HEK293 (cell line): ENCODE results near the gene CGGBP1.

Source experiments
- CTCF ChIA-PET: fragments of 350-600 bp; formaldehyde crosslinking; extraction: SDS; loops from one replicate; lab custom pipeline; 2021; ENCODE audit warnings: antibody characterized with exemption; lab: Yijun Ruan, JAX
- POLR2A ChIA-PET: fragments of 300-600 bp; formaldehyde crosslinking; extraction: SDS; loops from one replicate; lab custom pipeline; 2020; ENCODE audit warnings: antibody characterized with exemption, inconsistent platforms; lab: Yijun Ruan, JAX
- H3K27ac ChIP-seq: fragments of 200-500 bp; sonication (Bioruptor generic); 2 replicates; pipeline ENCODE4 v1.5.1; 2014; ENCODE audit warnings: low read depth, low read length, control low read depth, inconsistent platforms; ENCODE audit errors: extremely low read depth
- H3K36me3 ChIP-seq, 2 experiments: fragments of 200-500 bp in 1 of 2; sonication (Bioruptor generic) in 1 of 2; 1 replicate in 1 of 2; 2 replicates in 1 of 2; pipeline ENCODE4 v1.5.1; 2014 to 2017; ENCODE audit warnings: inconsistent platforms in 2 of 2, low read length in 2 of 2; ENCODE audit not compliant: control insufficient read depth in 2 of 2, insufficient read depth in 1 of 2
- H3K4me1 ChIP-seq: fragments of 200-500 bp; sonication (Bioruptor generic); 2 replicates; pipeline ENCODE4 v1.5.1; 2014; ENCODE audit warnings: mild to moderate bottlenecking, low read length, inconsistent platforms; ENCODE audit not compliant: control insufficient read depth, insufficient read depth
- H3K4me3 ChIP-seq: 2 replicates; pipeline ENCODE4 v1.5.1; 2011; ENCODE audit warnings: low read depth, mild to moderate bottlenecking, control low read depth, low read length, moderate library complexity
- H3K9me3 ChIP-seq: fragments of 200-500 bp; sonication (Bioruptor generic); 2 replicates; pipeline ENCODE4 v1.5.1; 2014; ENCODE audit warnings: low read depth, low read length, inconsistent platforms; ENCODE audit not compliant: control insufficient read depth, insufficient read depth
- BCL11B ChIP-seq: fragments of 450-650 bp; formaldehyde crosslinking; IDR thresholded peaks from 2 replicates; pipeline ENCODE4 v1.5.1; 2016; ENCODE audit warnings: low read depth, missing biosample characterization, missing genetic modification characterization
- EGR2 ChIP-seq: fragments of 450-650 bp; formaldehyde crosslinking; IDR thresholded peaks from 2 replicates; pipeline ENCODE4 v1.5.1; 2016; ENCODE audit warnings: low read depth, missing biosample characterization, missing genetic modification characterization
- ELK4 ChIP-seq: IDR thresholded peaks from 2 replicates; pipeline ENCODE4 v1.6.1; 2011; ENCODE audit warnings: mild to moderate bottlenecking, low read depth, low read length, borderline replicate concordance
- GLI4 ChIP-seq: fragments of 450-650 bp; formaldehyde crosslinking; IDR thresholded peaks from 2 replicates; pipeline ENCODE4 v1.5.1; 2016; ENCODE audit warnings: missing biosample characterization, missing genetic modification characterization
- HOXC10 ChIP-seq: sonication (generic); formaldehyde crosslinking; IDR thresholded peaks from 2 replicates; pipeline ENCODE4 v1.8.1; 2023; ENCODE audit warnings: mild to moderate bottlenecking, missing genetic modification reagents
- KLF1 ChIP-seq: fragments of 450-650 bp; formaldehyde crosslinking; IDR thresholded peaks from 2 replicates; pipeline ENCODE4 v1.5.1; 2016; ENCODE audit warnings: missing biosample characterization, missing genetic modification characterization
- KLF9 ChIP-seq: fragments of 450-650 bp; formaldehyde crosslinking; IDR thresholded peaks from 2 replicates; pipeline ENCODE4 v1.5.1; 2016; ENCODE audit warnings: missing biosample characterization, missing genetic modification characterization, low read depth
- MZF1 ChIP-seq: fragments of 450-650 bp; formaldehyde crosslinking; IDR thresholded peaks from 2 replicates; pipeline ENCODE4 v1.5.1; 2017; ENCODE audit warnings: missing biosample characterization, missing genetic modification characterization, borderline replicate concordance
- RBAK ChIP-seq: fragments of 450-650 bp; formaldehyde crosslinking; IDR thresholded peaks from 2 replicates; pipeline ENCODE4 v1.5.1; 2016; ENCODE audit warnings: missing biosample characterization, missing genetic modification characterization
- YY1 ChIP-seq: fragments of 450-650 bp; formaldehyde crosslinking; IDR thresholded peaks from 2 replicates; pipeline ENCODE4 v1.5.1; 2018; ENCODE audit warnings: missing biosample characterization, missing genetic modification characterization
- YY2 ChIP-seq: fragments of 450-650 bp; formaldehyde crosslinking; IDR thresholded peaks from 2 replicates; pipeline ENCODE4 v1.5.1; 2016; ENCODE audit warnings: missing biosample characterization, missing genetic modification characterization
- ZBTB10 ChIP-seq: fragments of 450-650 bp; formaldehyde crosslinking; IDR thresholded peaks from 2 replicates; pipeline ENCODE4 v1.5.1; 2016; ENCODE audit warnings: missing biosample characterization, missing genetic modification characterization
- ZBTB11 ChIP-seq: fragments of 450-650 bp; formaldehyde crosslinking; conservative IDR thresholded peaks from 2 replicates; pipeline ENCODE4 v1.5.1; 2016; ENCODE audit warnings: low read depth, missing biosample characterization, missing genetic modification characterization
- ZBTB17 ChIP-seq: fragments of 450-650 bp; formaldehyde crosslinking; IDR thresholded peaks from 2 replicates; pipeline ENCODE4 v1.5.1; 2016; ENCODE audit warnings: missing biosample characterization, missing genetic modification characterization
- ZBTB20 ChIP-seq: fragments of 450-650 bp; formaldehyde crosslinking; IDR thresholded peaks from 2 replicates; pipeline ENCODE4 v1.5.1; 2016; ENCODE audit warnings: missing biosample characterization, missing genetic modification characterization
- ZBTB44 ChIP-seq: fragments of 450-650 bp; IDR thresholded peaks from 2 replicates; pipeline ENCODE4 v1.5.1; 2018; ENCODE audit warnings: missing biosample characterization, mild to moderate bottlenecking, missing genetic modification characterization
- ZBTB8A ChIP-seq: fragments of 450-650 bp; formaldehyde crosslinking; IDR thresholded peaks from 2 replicates; pipeline ENCODE4 v1.5.1; 2016; ENCODE audit warnings: missing biosample characterization, missing genetic modification characterization
- ZFP69B ChIP-seq: fragments of 450-650 bp; formaldehyde crosslinking; IDR thresholded peaks from 2 replicates; pipeline ENCODE4 v1.5.1; 2016; ENCODE audit warnings: missing biosample characterization, missing genetic modification characterization
- ZNF121 ChIP-seq: fragments of 450-650 bp; formaldehyde crosslinking; IDR thresholded peaks from 2 replicates; pipeline ENCODE4 v1.5.1; 2016; ENCODE audit warnings: missing biosample characterization, missing genetic modification characterization
- ZNF16 ChIP-seq: fragments of 450-650 bp; formaldehyde crosslinking; IDR thresholded peaks from 2 replicates; pipeline ENCODE4 v1.5.1; 2016; ENCODE audit warnings: low read depth, missing biosample characterization, missing genetic modification characterization
- ZNF350 ChIP-seq: fragments of 450-650 bp; formaldehyde crosslinking; IDR thresholded peaks from 2 replicates; pipeline ENCODE4 v1.5.0; 2017; ENCODE audit warnings: missing biosample characterization, mild to moderate bottlenecking, missing genetic modification characterization
- ZNF549 ChIP-seq: fragments of 450-650 bp; IDR thresholded peaks from 2 replicates; pipeline ENCODE4 v1.5.1; 2018; ENCODE audit warnings: missing biosample characterization, missing genetic modification characterization, mild to moderate bottlenecking, inconsistent platforms, moderate library complexity
- ZNF580 ChIP-seq: fragments of 450-650 bp; formaldehyde crosslinking; IDR thresholded peaks from 2 replicates; pipeline ENCODE4 v1.5.1; 2016; ENCODE audit warnings: missing biosample characterization, missing genetic modification characterization
- ZNF701 ChIP-seq: fragments of 450-650 bp; formaldehyde crosslinking; IDR thresholded peaks from 2 replicates; pipeline ENCODE4 v1.5.1; 2016; ENCODE audit warnings: missing biosample characterization, missing genetic modification characterization
- ZSCAN5A ChIP-seq: fragments of 450-650 bp; formaldehyde crosslinking; IDR thresholded peaks from 2 replicates; pipeline ENCODE4 v1.5.1; 2016; ENCODE audit warnings: missing biosample characterization, missing genetic modification characterization

Gene CGGBP1

GRCh38 chr3:88058581-88059379 is at the start of gene CGGBP1, which contains the start of gene ZNF654:
TSS of gene CGGBP1 (minus strand) at chr3:88059005. CDS start at chr3:88055976, 3,029 bp downstream.
TSS of gene ZNF654 (plus strand) at chr3:88059255. CDS start at chr3:88059320, 65 bp downstream.
- ChIA-PET CTCF (no interaction called here), POLR2A (interaction anchor here (0.6 to 2.0 kb wide), 7 partner anchors 15 to 518 kb away, joined by 3 to 16 read pairs (median 3); partner anchors contain the start of gene C3orf38)
- peaks cover 0 to 35% of the 10 kb centered on the region in 2 experiments; a peak in 2 of 3 replicates for H3K36me3 ChIP-seq
- H3K4me3 ChIP-seq: peak within 1 kb of the TSS; percentile 98
- no peaks in the 10 kb centered on the region for H3K4me1 ChIP-seq
- peak within 1 kb of the TSS; percentile 94 for H3K27ac ChIP-seq
- H3K9me3 ChIP-seq: no peaks in the 10 kb centered on the region
- peak; percentile 93 for TF ChIP-seq ZFP69B (tag by site-specific recombination)
- no peak; the same call in 1 of the 2 replicates for TF ChIP-seq YY1
- TF ChIP-seq ZSCAN5A (tag by site-specific recombination): peak; percentile 83; the same call in 1 of the 2 replicates
- TF ChIP-seq KLF9: peak; percentile 75
- no peak for TF ChIP-seq BCL11B (tag by site-specific recombination)
- TF ChIP-seq ZBTB44 (tag by site-specific recombination): no peak
- no peak for TF ChIP-seq ZNF580 (tag by site-specific recombination)
- peak; percentile 71; the same call in 1 of the 2 replicates for TF ChIP-seq ZBTB11 (tag by site-specific recombination)
- TF ChIP-seq MZF1 (tag by site-specific recombination): no peak
- no peak for TF ChIP-seq ZNF121
- TF ChIP-seq EGR2 (tag by site-specific recombination): peak; percentile 79
- TF ChIP-seq ELK4: no peak; the same call in 1 of the 2 replicates
- TF ChIP-seq ZBTB17 (tag by site-specific recombination): peak; percentile 29; the same call in 1 of the 2 replicates
- 0 out of 2 replicates have a peak, but pooled peaks have one; percentile 20 for TF ChIP-seq KLF1 (tag by site-specific recombination)
- TF ChIP-seq ZNF350 (tag by site-specific recombination): no peak
- peak; percentile 74 for TF ChIP-seq ZBTB8A (tag by site-specific recombination)
- TF ChIP-seq ZNF16: no peak
- TF ChIP-seq ZBTB10: no peak
- TF ChIP-seq ZBTB20: peak; percentile 97
- no peak for TF ChIP-seq HOXC10
- TF ChIP-seq ZNF701: no peak
- no peak for TF ChIP-seq YY2 (tag by site-specific recombination)
- 0 out of 2 replicates have a peak, but pooled peaks have one; percentile 54 for TF ChIP-seq GLI4 (tag by site-specific recombination)
- TF ChIP-seq ZNF549 (tag by site-specific recombination): no peak
- TF ChIP-seq RBAK: no peak
